Spleen (tissue), 7 donors: ENCODE measurements around the gene PTGDR.

Source experiments
- POLR2A ChIP-seq, 3 donors: fragments of 450-650 bp; IDR thresholded peaks; one replicate each; pipeline ENCODE4 v1.5.1; 2017; ENCODE audit warnings: antibody characterized with exemption in 3 of 3, mild to moderate bottlenecking in 1 of 3
- POLR2AphosphoS5 ChIP-seq, 3 donors: sonication (generic); formaldehyde crosslinking; IDR thresholded peaks; one replicate each; pipeline ENCODE4 v1.5.1; 2017; ENCODE audit warnings: antibody characterized with exemption in 3 of 3
- TF ChIP-seq, protein P1 (sequence below), 11 experiments: fragments of 200-600 bp in 7 of 11; fragments of 450-650 bp in 4 of 11; sonication (generic) in 4 of 11; IDR thresholded peaks in 8 of 11; conservative IDR thresholded peaks in 3 of 11; 1 replicate in 7 of 11; 2 replicates in 4 of 11; pipeline versions ENCODE4 v1.4.0 to v1.8.0; 2016 to 2021; ENCODE audit warnings: antibody characterized with exemption in 11 of 11, inconsistent platforms in 4 of 11, mild to moderate bottlenecking in 1 of 11
- donor health status: DM: no; HTN: no; CAD: no; lungs with moderate emphysema.
- donor health status: DM: no; HTN: no; CAD: no.
- donor health status: DM: no; HTN: no; CAD: no.

DNA sequence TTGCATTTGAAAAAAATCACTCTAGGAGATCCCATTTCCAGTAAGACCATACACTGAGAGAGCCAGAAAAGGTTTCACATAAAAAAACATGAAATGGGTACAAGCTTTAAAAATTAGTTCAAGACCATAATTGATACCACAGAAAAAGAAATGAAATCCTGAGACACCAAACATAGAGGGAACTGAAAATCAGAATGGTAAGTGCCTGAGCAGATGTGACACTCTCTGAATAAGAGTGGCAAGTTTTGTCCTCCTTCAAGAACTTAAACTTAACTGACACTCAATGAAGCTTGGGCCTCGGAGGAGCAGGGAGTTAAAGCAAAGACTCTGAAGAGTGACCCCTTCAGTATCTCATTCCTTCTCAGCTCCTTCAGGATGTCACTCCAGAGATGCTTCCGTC, 23.2 kb upstream of the PTGDR start:
- TF ChIP-seq, protein P1, sequence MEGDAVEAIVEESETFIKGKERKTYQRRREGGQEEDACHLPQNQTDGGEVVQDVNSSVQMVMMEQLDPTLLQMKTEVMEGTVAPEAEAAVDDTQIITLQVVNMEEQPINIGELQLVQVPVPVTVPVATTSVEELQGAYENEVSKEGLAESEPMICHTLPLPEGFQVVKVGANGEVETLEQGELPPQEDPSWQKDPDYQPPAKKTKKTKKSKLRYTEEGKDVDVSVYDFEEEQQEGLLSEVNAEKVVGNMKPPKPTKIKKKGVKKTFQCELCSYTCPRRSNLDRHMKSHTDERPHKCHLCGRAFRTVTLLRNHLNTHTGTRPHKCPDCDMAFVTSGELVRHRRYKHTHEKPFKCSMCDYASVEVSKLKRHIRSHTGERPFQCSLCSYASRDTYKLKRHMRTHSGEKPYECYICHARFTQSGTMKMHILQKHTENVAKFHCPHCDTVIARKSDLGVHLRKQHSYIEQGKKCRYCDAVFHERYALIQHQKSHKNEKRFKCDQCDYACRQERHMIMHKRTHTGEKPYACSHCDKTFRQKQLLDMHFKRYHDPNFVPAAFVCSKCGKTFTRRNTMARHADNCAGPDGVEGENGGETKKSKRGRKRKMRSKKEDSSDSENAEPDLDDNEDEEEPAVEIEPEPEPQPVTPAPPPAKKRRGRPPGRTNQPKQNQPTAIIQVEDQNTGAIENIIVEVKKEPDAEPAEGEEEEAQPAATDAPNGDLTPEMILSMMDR (IDR thresholded peaks at IDR 0.05 in 8 of 11, conservative IDR thresholded peaks at IDR 0.05 in 3 of 11), result no peak
- TF ChIP-seq POLR2A (IDR thresholded peaks at IDR 0.05) (no peak), POLR2AphosphoS5 (IDR thresholded peaks at IDR 0.05) (no peak)
